GM19467 (cell line): ENCODE measurements around the gene TMCC1.
"Not testable (repeated sequence)": the region's sequence is repeated elsewhere in the genome, so short reads cannot be mapped to it uniquely, and the experiment has no call there.

Experiments used
- ATAC-seq: cut with Tn5 transposase; IDR thresholded peaks from one replicate; pipeline ENCODE4 v1.9.1; 2021; ENCODE audit warnings: mild to moderate bottlenecking, moderate library complexity; ENCODE audit not compliant: unreplicated experiment

Gene TMCC1

DNA sequence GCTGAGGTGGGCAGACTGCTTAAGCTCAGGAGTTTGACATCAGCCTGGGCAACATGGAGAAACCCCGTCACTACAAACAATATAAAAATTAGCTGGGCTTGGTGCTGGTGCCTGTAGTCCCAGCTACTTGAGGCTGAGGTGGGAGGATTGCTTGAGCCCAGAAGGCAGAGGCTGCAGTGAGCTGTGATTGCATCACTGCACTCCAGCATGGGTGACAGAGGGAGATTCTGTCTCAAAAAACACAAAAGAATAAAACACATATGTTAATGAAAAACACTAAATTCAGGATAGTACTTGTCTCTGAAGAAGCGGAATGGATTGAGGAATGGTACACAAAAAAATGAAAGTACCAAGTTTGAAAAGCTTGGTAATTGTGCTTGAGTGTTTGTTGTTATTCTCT, 159.1 kb downstream of the TMCC1 start:
- no peak for ATAC-seq

DNA sequence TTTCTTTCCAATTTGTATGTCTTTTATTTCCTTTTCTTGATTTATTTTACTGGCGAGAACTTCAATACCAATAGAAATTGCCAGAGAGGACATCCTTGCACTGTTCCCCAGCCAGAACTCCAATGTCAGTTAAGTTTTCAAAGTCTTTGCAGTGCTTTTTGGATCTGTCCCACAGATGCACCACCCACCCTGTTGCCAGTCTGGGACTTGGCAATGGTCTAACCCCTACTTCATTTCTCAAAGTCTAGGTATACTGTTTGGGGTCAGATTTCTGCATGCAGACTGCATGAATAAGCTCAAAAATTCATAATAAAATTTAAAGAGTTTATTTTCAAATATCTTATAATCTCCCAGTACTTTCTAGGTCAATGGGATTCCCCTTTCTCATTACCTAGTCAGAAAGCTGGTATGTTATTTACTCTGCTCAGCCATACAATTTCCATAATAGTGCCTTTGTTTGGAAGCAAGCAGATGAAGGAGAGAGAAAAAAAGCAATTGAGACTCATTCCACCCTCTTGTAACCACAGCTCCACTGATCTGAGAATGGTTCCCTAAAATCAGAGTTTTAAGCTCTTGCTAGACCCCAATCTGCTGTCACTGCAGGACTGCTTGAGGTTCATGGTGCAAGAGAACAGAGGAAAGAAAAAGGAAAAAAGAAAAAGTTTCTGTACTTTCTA, 161.2 kb downstream of the TMCC1 start:
- ATAC-seq = no peak

DNA sequence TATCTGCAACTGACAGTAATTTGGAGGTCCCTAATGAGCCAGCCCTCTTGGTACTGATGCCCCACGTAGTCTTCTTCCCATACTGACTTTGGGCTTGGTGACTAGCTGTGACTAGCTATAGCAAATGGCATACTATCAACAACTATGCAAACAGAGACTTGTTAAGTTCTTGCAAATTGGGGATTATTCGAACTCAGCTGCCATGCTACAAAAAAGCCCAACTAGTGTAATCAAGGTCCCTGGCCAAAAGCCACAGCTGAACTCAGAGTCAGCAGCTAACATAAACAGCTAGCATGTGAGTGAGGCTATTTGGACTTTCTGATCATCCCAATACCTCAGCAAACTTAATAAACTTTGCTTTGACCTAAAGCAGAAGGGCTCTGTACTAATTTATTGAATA, 165.8 kb downstream of the TMCC1 start:
- no peak for ATAC-seq

DNA sequence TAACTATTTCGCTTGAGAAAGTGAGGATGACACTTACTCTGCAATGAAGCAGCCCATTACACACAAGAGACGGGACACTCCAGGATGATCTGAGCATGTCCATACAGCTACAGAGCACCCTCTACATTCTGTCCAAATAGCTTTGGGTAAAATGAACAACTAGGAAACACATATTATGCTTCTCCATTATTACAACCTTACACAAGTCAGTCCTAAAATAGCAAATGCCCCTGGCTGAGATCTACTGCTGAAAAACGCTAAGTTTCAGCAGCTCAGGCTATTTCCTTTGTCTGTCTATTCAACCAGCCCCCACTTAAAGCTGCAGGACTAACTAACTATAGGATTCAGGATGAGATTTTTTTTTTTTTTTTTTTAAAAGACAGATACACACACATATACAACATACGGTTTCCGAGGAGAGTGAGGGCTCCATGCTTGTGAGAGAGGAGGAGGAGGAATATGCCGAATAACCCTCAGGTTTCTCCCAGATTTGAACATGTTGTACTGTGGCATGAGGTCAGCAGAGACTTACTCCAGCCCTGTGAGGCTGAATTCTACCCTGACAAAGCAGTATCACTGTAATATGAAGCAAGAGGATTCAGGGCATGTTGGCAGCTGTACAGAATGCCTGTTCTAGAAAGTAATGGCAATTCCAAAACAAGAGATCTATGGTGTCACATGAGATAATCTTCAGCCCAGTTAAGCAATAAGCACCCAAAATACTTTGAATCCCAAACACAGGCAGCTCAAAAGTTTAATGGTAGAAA, 169.8 kb downstream of the TMCC1 start:
- ATAC-seq = no peak

DNA sequence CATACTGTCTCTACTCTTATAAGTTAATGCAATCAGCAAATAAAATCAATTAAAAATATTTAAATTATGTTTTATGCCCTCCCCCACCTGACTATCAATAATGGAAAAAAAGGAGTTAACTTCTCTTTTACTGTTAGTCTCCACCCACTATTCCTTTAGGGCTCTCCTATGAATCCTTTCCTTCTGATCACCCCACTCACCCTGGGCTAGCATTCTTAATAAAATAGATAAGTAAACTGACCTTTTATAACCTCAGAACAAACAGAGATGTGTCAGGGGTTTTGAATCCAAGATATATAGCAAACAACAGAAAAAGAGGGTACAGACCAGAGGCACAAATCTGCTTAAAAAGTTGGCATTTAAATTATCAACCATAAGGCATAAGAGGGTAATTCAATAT, 171.0 kb downstream of the TMCC1 start:
- ATAC-seq = no peak

DNA sequence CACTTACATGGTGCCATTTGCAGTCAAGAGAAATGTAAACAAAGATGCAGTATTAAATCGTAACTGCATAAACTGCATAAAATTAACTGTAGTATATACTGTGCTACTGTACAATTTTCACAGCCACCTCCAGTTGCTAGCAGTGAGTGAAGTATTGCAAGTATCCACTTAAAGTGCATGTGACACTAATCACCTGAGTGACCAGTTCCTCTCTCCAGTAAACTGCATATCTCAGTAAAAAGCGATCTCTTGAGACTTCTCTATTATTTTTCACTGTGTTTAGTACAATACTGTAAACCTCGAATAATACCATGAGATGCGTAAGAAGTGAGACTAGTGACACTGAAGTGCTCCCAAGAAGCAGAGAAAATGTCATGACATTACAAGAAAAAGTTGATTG, 175.3 kb downstream of the TMCC1 start:
- ATAC-seq = no peak

DNA sequence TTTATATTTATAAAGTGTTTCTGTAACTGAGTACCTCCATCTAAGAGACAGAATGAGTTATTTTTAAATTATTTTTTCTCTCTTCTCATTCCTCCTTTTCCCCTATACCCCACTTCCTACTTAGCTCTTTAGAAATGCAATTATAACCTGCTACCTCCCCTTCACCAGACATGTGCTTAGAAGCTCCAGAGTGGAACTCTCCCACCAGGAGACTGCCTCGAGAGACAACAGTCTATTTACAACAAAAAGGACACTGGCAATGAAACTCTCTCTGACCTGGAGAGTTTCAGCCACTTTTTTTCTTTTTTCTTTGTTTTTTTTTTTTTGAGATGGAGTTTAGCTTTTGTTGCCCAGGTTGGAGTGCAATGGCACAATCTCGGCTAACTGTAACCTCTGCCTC, 177.7 kb downstream of the TMCC1 start:
- no peak for ATAC-seq

DNA sequence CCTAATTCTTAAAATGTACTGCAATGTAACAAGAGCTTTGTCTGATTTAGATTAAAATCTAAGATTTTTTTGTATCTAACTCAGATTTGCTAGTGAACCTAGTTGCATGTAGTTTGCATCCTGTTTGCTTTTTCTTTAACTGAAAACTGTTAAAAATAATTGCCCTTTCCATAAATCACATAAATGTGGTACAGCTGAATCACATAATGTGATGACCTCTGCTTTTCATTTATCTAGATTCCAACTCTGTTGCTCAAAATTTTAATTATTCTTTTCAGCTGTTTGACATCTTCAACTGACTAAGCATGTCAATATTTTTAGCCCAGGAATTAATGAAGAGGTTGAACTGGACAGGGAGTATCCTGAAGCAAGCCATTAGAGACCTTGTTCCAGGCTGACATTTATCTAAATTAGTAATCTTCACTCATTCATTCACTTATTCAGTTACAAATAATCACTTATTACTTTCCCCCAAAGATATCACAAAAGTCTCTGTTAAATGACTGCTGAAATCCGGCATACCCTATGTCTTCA, 185.1 kb downstream of the TMCC1 start:
- ATAC-seq = no peak

DNA sequence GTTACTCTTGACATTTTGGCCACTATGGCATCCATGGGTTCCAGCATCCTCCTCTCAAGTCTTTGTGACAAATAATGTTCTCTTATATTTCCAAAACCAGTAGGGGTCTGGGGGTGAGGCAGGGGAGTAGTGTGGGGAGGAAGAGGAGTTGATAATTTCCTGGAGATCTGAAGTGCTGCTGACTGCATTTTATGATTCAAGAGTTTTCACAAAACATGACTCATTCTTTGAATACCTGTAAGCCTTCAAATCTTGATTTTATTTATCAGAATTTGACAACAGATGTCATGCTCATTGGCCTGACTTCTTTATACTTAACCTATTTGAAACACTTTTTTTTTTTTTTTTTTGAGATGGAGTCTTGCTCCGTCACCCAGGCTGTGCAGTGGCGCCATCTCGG, 188.2 kb downstream of the TMCC1 start:
- no peak for ATAC-seq

DNA sequence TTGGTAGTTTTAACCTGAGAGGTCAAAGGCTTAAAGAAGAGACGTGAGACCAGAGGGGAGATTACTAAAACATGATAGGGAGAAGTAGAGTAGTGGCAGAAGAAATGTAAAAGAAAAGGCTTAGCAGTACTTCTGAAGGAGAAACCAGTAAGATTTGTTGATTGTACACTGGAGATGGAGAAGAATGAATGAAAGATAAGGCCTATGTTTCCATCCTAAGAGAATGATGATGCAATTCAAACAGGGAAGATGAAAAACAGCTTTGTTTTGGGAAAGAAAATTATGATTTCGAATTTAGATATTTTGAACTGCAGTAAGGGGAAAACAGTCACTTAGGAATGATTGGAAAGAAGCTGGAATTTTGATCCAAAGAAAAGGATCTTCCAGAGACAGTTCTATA, 189.6 kb downstream of the TMCC1 start:
- ATAC-seq = no peak

DNA sequence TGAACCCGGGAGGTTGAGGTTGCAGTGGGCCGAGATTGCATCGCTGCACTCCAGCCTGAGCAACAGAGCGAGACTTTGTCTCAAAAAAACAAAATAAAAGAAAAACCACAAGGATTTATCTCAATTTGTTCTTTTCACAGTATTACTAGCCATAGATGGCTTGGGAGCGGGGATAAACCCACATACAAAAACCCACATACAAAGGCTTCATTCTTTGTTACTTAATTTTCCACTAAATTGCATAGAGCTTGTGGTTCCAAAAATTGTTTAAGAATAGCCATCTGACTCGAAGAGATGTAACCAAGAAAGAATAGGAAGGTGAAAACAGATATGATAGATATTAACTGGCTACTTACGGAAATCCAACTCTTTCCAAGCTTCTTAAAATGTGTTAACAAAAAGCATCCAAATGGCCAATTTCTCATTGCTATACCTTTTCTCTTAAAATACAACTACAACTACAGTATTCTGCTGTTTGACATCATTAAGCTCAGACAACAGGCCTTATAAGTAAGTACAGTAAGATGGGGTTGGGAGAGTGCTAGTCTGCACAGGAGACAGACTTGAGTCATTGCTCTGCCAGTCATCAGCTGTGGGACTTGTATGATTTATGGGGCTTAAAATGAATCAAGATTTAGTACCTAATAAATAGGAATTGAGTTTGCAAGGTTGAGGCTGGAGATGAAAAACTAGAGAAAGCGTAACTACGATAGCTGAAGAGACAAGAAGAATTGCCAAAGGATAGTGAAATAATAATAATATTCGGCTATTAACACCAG, 190.4 kb downstream of the TMCC1 start:
- ATAC-seq = no peak

DNA sequence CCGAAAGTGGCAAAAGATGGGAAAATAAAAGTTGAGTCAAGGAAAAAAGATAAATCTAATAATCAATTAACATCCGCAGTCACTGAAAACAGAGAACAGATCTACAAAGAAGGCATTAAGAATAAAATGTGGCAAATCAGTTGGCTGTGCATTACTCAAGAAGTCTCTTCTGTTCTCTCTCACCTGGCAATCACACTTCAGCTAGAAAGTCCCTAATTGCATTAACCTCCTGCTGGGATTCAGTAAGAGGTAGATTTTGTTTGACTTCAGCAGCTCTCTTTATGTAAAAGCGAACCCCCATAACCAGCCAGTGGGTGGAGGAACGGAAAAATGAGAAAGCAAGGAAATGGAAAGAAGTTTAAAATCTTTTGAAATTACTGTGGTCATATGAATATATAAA, 192.3 kb downstream of the TMCC1 start:
- no peak for ATAC-seq

DNA sequence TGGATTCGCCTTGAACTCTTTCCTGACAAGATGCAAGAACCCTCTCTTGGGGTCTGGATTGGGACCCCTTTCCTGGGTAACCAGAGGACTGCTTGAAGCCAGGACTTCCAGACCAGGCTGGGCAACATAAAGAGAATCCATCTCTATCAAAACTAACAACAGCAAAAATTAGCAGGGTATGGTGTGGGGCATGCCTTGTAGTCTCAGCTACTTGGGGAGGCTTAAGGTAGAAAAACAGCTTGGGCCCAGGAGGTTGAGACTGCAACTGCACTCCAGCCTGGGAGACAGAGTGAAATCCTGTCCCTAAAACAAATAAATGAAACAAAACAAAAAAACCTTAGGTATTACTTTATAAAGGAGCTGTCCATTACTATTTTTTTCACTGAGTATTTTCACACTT, 193.9 kb downstream of the TMCC1 start:
- no peak for ATAC-seq

DNA sequence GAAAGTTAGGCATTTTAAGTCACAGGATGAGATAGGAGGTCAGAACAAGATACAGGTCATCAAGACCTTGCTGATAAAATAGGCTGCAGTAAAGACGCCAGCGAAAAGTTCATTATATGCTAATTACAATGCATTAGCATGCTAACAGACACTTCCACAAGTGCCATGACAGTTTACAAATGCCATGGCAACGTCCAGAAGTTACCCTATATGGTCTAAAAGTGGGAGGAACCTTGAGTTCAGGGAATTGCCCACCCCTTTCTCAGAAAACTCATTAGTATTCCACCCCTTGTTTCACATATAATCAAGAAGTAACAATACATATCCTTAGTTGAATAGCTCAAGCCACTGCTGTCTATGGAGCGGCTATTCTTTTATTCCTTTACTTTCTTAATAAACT, 194.3 kb downstream of the TMCC1 start:
- ATAC-seq = no peak

DNA sequence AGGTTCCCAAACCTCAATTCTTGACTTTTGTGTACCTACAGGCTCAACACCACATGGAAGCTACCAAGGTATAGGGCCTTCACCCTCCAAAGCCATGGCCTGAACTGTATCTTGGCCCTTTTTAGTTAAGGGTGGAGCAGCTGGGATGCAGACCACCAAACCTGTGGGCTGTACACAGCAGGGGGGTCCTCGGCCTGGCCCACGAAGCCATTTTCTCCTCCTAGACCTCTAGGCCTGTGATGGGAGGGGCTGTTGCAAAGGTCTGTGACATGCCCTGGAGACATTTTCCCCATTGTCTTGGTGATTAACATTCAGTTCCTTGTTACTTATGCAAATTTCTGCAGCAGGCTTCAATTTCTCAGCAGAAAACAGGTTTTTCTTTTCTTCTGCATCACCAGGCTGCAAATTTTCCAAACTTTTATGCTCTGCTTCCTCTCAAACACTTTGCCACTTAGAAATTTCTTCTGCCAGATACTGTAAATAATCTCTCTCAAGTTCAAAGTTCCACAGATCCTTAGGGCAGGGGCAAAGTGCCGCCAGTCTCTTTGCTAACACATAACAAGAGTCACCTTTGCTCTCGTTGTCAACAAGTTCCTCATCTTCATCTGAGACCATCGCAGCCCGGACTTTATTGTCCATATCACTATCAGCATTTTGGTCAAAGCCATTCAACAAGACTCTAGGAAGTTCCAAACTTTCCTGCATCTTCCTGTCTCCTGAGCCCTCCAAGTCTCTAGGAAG, 196.1 kb downstream of the TMCC1 start:
- no peak for ATAC-seq

DNA sequence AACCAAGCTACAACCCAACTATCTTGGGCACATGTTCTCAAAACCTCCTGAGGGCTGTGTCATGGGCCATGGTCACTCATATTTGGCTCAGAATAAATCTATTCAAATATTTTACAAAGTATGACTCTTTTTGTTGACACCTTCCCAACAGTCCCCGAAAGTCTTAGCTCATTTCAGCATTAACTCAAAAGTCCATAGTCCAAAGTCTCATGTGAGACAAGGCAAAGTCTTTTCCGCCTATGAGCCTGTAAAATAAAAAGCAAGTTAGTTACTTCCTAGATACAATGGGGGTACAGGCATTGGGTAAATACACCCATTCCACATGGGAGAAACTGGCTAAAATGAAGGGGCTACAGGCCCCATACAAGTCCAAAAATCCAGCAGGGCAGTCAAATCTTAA, 197.1 kb downstream of the TMCC1 start:
- ATAC-seq = not testable (repeated sequence)

DNA sequence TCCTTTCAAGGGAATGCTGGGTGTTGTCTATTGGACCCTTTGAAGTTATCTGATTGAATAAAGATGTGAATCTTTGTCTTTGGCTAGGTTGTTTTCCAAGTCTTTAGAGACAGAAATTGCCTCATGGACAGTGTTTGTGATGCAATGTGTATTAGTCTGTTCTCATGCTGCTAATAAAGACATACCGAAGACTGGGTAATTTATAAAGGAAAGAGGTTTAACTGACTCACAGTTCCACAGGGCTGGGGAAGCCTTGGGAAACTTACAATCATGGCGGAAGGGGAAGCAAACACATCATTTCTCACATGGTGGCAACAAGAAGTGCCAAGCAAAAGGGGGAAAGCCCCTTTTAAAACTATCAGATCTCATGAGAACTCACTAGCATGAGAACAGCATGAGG, 198.3 kb downstream of the TMCC1 start:
- no peak for ATAC-seq

DNA sequence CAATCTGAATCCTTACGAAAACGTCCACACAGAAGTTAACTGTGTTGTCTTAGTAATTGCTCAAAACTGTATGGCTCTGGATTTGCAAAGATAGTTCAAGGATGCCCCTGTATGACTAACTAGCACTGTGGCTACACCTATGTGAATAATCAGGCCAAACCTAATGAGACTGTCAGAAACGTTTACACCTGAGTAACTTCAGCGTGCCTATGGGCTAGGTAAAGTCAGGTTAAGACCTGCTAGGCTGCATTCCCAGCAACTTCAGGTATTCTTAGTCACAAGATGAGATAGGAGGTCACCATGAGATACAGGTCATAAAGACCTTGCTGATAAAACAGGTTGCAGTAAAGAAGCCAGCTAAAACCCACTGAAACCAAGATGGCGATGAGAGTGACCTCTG, 199.3 kb downstream of the TMCC1 start:
- ATAC-seq = no peak

DNA sequence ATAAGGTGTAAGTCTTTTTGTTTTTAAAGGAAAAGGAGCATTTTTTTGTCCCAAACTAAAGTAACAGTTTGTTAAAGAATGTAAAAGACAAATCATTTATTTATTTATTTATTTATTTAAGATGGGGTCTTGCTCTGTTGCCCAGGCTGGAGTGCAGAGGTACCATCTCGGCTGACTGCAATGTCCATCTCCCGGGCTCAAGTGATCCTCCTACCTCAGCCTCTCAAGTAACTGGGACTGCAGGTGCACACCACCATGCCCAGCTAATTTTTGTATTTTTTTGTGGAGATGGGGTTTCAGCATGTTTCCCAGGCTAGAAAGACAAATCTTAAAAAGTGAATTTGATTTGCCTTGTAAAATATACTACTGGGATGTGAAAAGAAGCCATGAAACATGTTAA, 200.8 kb downstream of the TMCC1 start:
- no peak for ATAC-seq

DNA sequence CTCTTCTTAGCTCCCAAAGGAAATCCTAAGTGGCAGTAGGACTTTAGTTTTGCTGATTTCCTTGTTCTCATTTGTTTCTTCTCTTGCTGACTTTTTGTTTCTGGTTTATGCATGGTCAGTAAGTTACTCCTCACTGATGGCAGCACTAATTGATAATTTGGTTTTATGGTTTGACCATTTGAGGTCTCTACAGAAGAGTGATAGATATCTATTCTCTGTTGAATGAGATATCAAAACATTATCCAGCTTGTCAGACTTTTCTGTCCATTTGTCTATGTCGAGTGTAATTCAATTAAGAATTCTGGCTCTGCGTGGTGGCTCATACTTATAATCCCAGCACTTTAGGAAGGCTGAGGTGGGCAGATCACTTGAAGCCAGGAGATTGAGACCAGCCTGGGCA, 202.5 kb downstream of the TMCC1 start:
- ATAC-seq = no peak

DNA sequence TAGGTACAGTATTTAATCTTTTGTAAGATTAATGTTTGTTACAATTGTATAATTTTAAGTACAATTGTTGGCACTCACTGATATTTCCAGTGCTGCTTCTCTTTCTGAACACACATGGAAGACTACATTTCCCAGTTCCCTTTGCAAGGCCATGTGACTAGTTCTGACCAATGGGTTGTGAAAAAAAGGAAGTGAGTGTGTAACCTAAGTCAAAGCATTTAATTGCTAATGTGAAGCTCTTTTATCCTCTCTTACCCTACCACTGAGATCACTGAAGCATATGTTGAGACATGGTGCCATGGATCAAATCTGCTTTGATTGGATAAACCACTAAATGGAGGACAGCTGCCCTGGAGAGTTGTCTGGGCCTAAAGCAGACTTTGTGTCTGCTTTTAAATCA, 203.1 kb downstream of the TMCC1 start:
- no peak for ATAC-seq
